ENCODE measurements around the gene ANKRD36. TPM values are rescaled to one million over a fixed set of nuclear protein-coding genes. Genes with fewer than 3 reads are reported as not detected.
A peak's percentile ranks its signal among the peaks of the same experiment; 100 is the strongest.
"Not testable (repeated sequence)": the region's sequence is repeated elsewhere in the genome, so short reads cannot be mapped to it uniquely, and the experiment has no call there.

The ANKRD36 gene
- 10 to 100 TPM in 1 of 4 donors, 1 to 10 TPM in 1, not detected in 2; 2.5 to 14.2 TPM for polyA plus RNA-seq
- long read RNA-seq, donor 1: 0 reads
- long read RNA-seq, donor 2: 0 reads
- long read RNA-seq, donor 3, partial matches to known transcripts: 0 of 2 reads
- long read RNA-seq, donor 3, other reads (novel, unspliced or antisense): 0 of 2 reads
- long read RNA-seq, donor 4: 0 reads
- long read RNA-seq, donor 5: 0 reads
- long read RNA-seq, donor 6: 0 reads
- long read RNA-seq, donor 7: 0 reads
- long read RNA-seq, donor 8: 0 reads
- long read RNA-seq, donor 9: 0 reads
- long read RNA-seq, donor 10: 0 reads

- H3K36me3 ChIP-seq (ENCODE audit: control insufficient read depth in 3 of 3, insufficient read depth in 2 of 3, low read depth in 1 of 3, low read length in 3 of 3); FAIRE-seq; H3K27me3 ChIP-seq (ENCODE audit: control insufficient read depth in 3 of 3, insufficient read depth in 3 of 3, low read length in 3 of 3); H3K4me1 ChIP-seq (ENCODE audit: control insufficient read depth in 3 of 3, insufficient read depth in 2 of 3, low read depth in 1 of 3, low read length in 2 of 3); H3K9me3 ChIP-seq (ENCODE audit: control insufficient read depth in 2 of 2, insufficient read depth in 1 of 2, low read depth in 1 of 2, low read length in 1 of 2): not testable (repeated sequence)
- WGBS, 3 donors: 0% methylated on average over 41 to 62 of the region's 74 CpGs
- Histone ChIP-seq H3K27ac (ENCODE audit: low read depth in 1 of 3, low read length in 2 of 3) (peak within 1 kb of the TSS; percentile 82 to 98 (median 92)), H3K4me3 (ENCODE audit: low read depth in 1 of 3, low read length in 3 of 3) (peak within 1 kb of the TSS; percentile 61 to 66 (median 63))
- DNase-seq: peak; percentile 67 to 88
Observed at GRCh38 chr2:97113050-97113881, at the start of gene ANKRD36. TSS of gene ANKRD36 (plus strand) at chr2:97113153. CDS start at chr2:97113740, 587 bp downstream.

GRCh38 chr2:97066030-97066429 lies 46.9 kb upstream of the ANKRD36 start:
- not testable (repeated sequence) for H3K4me1 ChIP-seq (ENCODE audit: control insufficient read depth in 3 of 3, insufficient read depth in 2 of 3, low read depth in 1 of 3, low read length in 2 of 3); H3K4me3 ChIP-seq (ENCODE audit: low read depth in 1 of 3, low read length in 3 of 3); DNase-seq; FAIRE-seq; H3K36me3 ChIP-seq (ENCODE audit: control insufficient read depth in 3 of 3, insufficient read depth in 2 of 3, low read depth in 1 of 3, low read length in 3 of 3); H3K27me3 ChIP-seq (ENCODE audit: control insufficient read depth in 3 of 3, insufficient read depth in 3 of 3, low read length in 3 of 3); H3K27ac ChIP-seq (ENCODE audit: low read depth in 1 of 3, low read length in 2 of 3); H3K9me3 ChIP-seq (ENCODE audit: control insufficient read depth in 2 of 2, insufficient read depth in 1 of 2, low read depth in 1 of 2, low read length in 1 of 2)
- 57 to 69% (median 64%) methylated on average over 5 of the region's 5 CpGs for WGBS, 3 donors

GRCh38 chr2:97067279-97068004 lies 45.5 kb upstream of the ANKRD36 start:
- Histone ChIP-seq H3K4me1 (ENCODE audit: control insufficient read depth in 3 of 3, insufficient read depth in 2 of 3, low read depth in 1 of 3, low read length in 2 of 3) (no peaks in the 10 kb centered on the region), H3K27me3 (ENCODE audit: control insufficient read depth in 3 of 3, insufficient read depth in 3 of 3, low read length in 3 of 3) (no peaks in the 10 kb centered on the region), H3K9me3 (ENCODE audit: control insufficient read depth in 2 of 2, insufficient read depth in 1 of 2, low read depth in 1 of 2, low read length in 1 of 2) (peaks cover 0 to 8% of the 10 kb centered on the region in 2 donors), H3K36me3 (ENCODE audit: control insufficient read depth in 3 of 3, insufficient read depth in 2 of 3, low read depth in 1 of 3, low read length in 3 of 3) (no peaks in the 10 kb centered on the region), H3K27ac (ENCODE audit: low read depth in 1 of 3, low read length in 2 of 3) (no peak overlapping the region), H3K4me3 (ENCODE audit: low read depth in 1 of 3, low read length in 3 of 3) (no peak overlapping the region)
- DNase-seq (no peak), FAIRE-seq (no peak)
- 78 to 89% (median 83%) methylated on average over 5 of the region's 5 CpGs for WGBS, 3 donors

- Histone ChIP-seq H3K36me3 (ENCODE audit: control insufficient read depth in 3 of 3, insufficient read depth in 2 of 3, low read depth in 1 of 3, low read length in 3 of 3) (no peaks in the 10 kb centered on the region), H3K4me1 (ENCODE audit: control insufficient read depth in 3 of 3, insufficient read depth in 2 of 3, low read depth in 1 of 3, low read length in 2 of 3) (no peaks in the 10 kb centered on the region), H3K27me3 (ENCODE audit: control insufficient read depth in 3 of 3, insufficient read depth in 3 of 3, low read length in 3 of 3) (no peaks in the 10 kb centered on the region), H3K27ac (ENCODE audit: low read depth in 1 of 3, low read length in 2 of 3) (no peak overlapping the region), H3K4me3 (ENCODE audit: low read depth in 1 of 3, low read length in 3 of 3) (no peak overlapping the region), H3K9me3 (ENCODE audit: control insufficient read depth in 2 of 2, insufficient read depth in 1 of 2, low read depth in 1 of 2, low read length in 1 of 2) (peaks cover 0 to 8% of the 10 kb centered on the region in 2 donors)
- DNase-seq: no peak
- 58 to 92% (median 65%) methylated on average over 1 of the region's 1 CpG for WGBS, 3 donors
- FAIRE-seq: no peak
Observed at GRCh38 chr2:97068074-97068473, 44.9 kb upstream of the ANKRD36 start.

- H3K27me3 ChIP-seq (ENCODE audit: control insufficient read depth in 3 of 3, insufficient read depth in 3 of 3, low read length in 3 of 3); FAIRE-seq; DNase-seq; H3K36me3 ChIP-seq (ENCODE audit: control insufficient read depth in 3 of 3, insufficient read depth in 2 of 3, low read depth in 1 of 3, low read length in 3 of 3); H3K9me3 ChIP-seq (ENCODE audit: control insufficient read depth in 2 of 2, insufficient read depth in 1 of 2, low read depth in 1 of 2, low read length in 1 of 2); H3K27ac ChIP-seq (ENCODE audit: low read depth in 1 of 3, low read length in 2 of 3); H3K4me1 ChIP-seq (ENCODE audit: control insufficient read depth in 3 of 3, insufficient read depth in 2 of 3, low read depth in 1 of 3, low read length in 2 of 3); H3K4me3 ChIP-seq (ENCODE audit: low read depth in 1 of 3, low read length in 3 of 3): not testable (repeated sequence)
- 65 to 80% (median 66%) methylated on average over 4 of the region's 5 CpGs for whole genome bisulfite sequencing, 3 donors
Observed at GRCh38 chr2:97068722-97069121, 44.2 kb upstream of the ANKRD36 start.

GRCh38 chr2:97070915-97071314 lies 42.0 kb upstream of the ANKRD36 start:
- 77 to 80% (median 78%) methylated on average over 1 to 3 of the region's 3 CpGs for WGBS, 3 donors
- H3K9me3 ChIP-seq (ENCODE audit: control insufficient read depth in 2 of 2, insufficient read depth in 1 of 2, low read depth in 1 of 2, low read length in 1 of 2); H3K4me3 ChIP-seq (ENCODE audit: low read depth in 1 of 3, low read length in 3 of 3); FAIRE-seq; H3K4me1 ChIP-seq (ENCODE audit: control insufficient read depth in 3 of 3, insufficient read depth in 2 of 3, low read depth in 1 of 3, low read length in 2 of 3); H3K27ac ChIP-seq (ENCODE audit: low read depth in 1 of 3, low read length in 2 of 3); H3K36me3 ChIP-seq (ENCODE audit: control insufficient read depth in 3 of 3, insufficient read depth in 2 of 3, low read depth in 1 of 3, low read length in 3 of 3); H3K27me3 ChIP-seq (ENCODE audit: control insufficient read depth in 3 of 3, insufficient read depth in 3 of 3, low read length in 3 of 3); DNase-seq: not testable (repeated sequence)

- DNase-seq; H3K27ac ChIP-seq (ENCODE audit: low read depth in 1 of 3, low read length in 2 of 3); H3K27me3 ChIP-seq (ENCODE audit: control insufficient read depth in 3 of 3, insufficient read depth in 3 of 3, low read length in 3 of 3); H3K4me3 ChIP-seq (ENCODE audit: low read depth in 1 of 3, low read length in 3 of 3); H3K36me3 ChIP-seq (ENCODE audit: control insufficient read depth in 3 of 3, insufficient read depth in 2 of 3, low read depth in 1 of 3, low read length in 3 of 3); H3K9me3 ChIP-seq (ENCODE audit: control insufficient read depth in 2 of 2, insufficient read depth in 1 of 2, low read depth in 1 of 2, low read length in 1 of 2); H3K4me1 ChIP-seq (ENCODE audit: control insufficient read depth in 3 of 3, insufficient read depth in 2 of 3, low read depth in 1 of 3, low read length in 2 of 3); FAIRE-seq: not testable (repeated sequence)
- 89 to 91% (median 91%) methylated on average over 8 of the region's 8 CpGs for WGBS, 3 donors
Observed at GRCh38 chr2:97077213-97077612, 35.7 kb upstream of the ANKRD36 start.

GRCh38 chr2:97080855-97081254 lies 32.1 kb upstream of the ANKRD36 start:
- FAIRE-seq; H3K4me1 ChIP-seq (ENCODE audit: control insufficient read depth in 3 of 3, insufficient read depth in 2 of 3, low read depth in 1 of 3, low read length in 2 of 3); H3K36me3 ChIP-seq (ENCODE audit: control insufficient read depth in 3 of 3, insufficient read depth in 2 of 3, low read depth in 1 of 3, low read length in 3 of 3); H3K9me3 ChIP-seq (ENCODE audit: control insufficient read depth in 2 of 2, insufficient read depth in 1 of 2, low read depth in 1 of 2, low read length in 1 of 2); H3K27me3 ChIP-seq (ENCODE audit: control insufficient read depth in 3 of 3, insufficient read depth in 3 of 3, low read length in 3 of 3); DNase-seq; H3K4me3 ChIP-seq (ENCODE audit: low read depth in 1 of 3, low read length in 3 of 3); H3K27ac ChIP-seq (ENCODE audit: low read depth in 1 of 3, low read length in 2 of 3): not testable (repeated sequence)
- WGBS, 3 donors: 82 to 85% (median 83%) methylated on average over 7 of the region's 10 CpGs
